Suprapubic skin (tissue), 4 donors: ENCODE results near the gene MNAT1.
"Not testable (repeated sequence)": the region's sequence is repeated elsewhere in the genome, so short reads cannot be mapped to it uniquely, and the experiment has no call there.

Experiments used
- CTCF ChIP-seq, 2 donors: fragments of 200-600 bp in 1 of 2; fragments of 450-650 bp in 1 of 2; sonication (generic) in 1 of 2; IDR thresholded peaks; one replicate each; pipeline ENCODE4 v1.5.1; 2016 to 2019; ENCODE audit warnings: antibody characterized with exemption in 2 of 2, mild to moderate bottlenecking in 1 of 2, moderate library complexity in 1 of 2
- EP300 ChIP-seq: sonication (generic); formaldehyde crosslinking; IDR thresholded peaks from one replicate; pipeline ENCODE4 v1.6.1; 2017; ENCODE audit warnings: antibody characterized with exemption
- POLR2A ChIP-seq, 2 donors: fragments of 450-650 bp; IDR thresholded peaks; one replicate each; pipeline ENCODE4 v1.6.1; 2017; ENCODE audit warnings: antibody characterized with exemption in 2 of 2, mild to moderate bottlenecking in 2 of 2, moderate library complexity in 2 of 2
- POLR2AphosphoS5 ChIP-seq, 3 donors: sonication (generic); formaldehyde crosslinking; IDR thresholded peaks; one replicate each; pipeline ENCODE4 v1.6.1; 2017; ENCODE audit warnings: antibody characterized with exemption in 3 of 3

GRCh38 chr14:60851692-60852091, 117.1 kb downstream of the MNAT1 start:
- TF ChIP-seq CTCF (IDR thresholded peaks at IDR 0.05); EP300; POLR2AphosphoS5 (IDR thresholded peaks at IDR 0.05); POLR2A (IDR thresholded peaks at IDR 0.05): not testable (repeated sequence)
